ENCODE measurements around the gene ARMC7. TPM values are rescaled to one million over a fixed set of nuclear protein-coding genes. Genes with fewer than 3 reads are reported as not detected.

The ARMC7 gene
- total and polyA plus RNA-seq, 2 of the 13 experiments (the other 11 are each of a cell fraction or from before 2014, with no cell fraction given) = 3.9 to 4.2 TPM

DNA sequence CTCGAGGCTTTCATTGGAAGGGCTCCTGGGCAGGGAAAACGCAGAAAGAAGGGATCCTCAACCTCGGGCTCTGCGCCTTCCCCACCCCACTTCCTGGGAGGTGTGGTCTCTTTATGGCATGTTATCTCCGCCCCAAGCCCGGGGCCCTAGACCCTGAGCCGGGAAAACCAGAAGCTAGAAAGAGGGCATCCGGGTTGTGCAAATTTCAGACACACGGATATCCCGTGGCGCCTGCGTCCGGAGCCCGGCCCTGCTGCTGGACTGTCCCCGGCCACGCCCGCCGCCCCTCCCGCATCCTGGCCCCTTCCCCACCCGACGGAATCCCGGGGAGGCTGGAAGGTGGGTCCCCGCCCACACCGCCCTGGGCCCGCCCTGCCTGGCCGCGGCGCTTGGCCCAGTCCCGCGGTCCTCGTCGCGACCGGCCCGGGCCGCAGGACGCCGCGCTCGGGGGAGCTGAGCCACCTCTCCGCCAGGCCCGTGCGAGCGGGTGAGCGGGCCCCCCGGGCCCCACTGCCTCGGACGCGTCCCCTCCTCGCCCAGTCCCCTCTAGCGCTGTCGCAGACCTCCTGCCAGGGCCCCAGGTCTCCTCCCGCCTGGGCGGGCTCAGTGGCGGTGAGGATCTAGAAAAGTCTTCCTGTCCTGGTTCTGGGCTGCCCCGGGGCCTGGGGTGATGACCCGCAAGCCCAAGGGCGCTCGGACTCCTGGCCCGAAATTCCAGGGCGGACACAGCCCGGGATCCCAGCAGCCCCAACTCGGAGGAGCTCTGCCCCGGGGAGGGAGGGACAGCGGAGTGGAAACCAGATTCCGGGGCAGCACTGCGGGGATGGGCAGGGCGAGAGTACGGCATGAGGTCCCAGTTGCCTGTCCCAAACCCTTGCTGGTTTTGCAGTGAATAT lies 22.0 kb upstream of the ARMC7 start, which contains the start of gene SLC16A5 (continued):
- TF ChIP-seq MAZ (IDR thresholded peaks at IDR 0.05; ENCODE audit: borderline replicate concordance, low read depth, low read length) (peak; percentile 84; the same call in 1 of the 2 replicates), MAZ (CRISPR knock-in tag; IDR thresholded peaks at IDR 0.05; ENCODE audit: low read depth) (peak; percentile 88), ZNF713 (CRISPR knock-in tag; IDR thresholded peaks at IDR 0.05) (0 out of 2 replicates have a peak, but pooled peaks have one; percentile 2), HDAC1 (CRISPR knock-in tag; IDR thresholded peaks at IDR 0.05) (no peak), ISX (CRISPR knock-in tag; conservative IDR thresholded peaks at IDR 0.05) (no peak), RXRB (CRISPR knock-in tag; IDR thresholded peaks at IDR 0.05; ENCODE audit: borderline replicate concordance) (peak; percentile 77), ZNF549 (CRISPR knock-in tag; IDR thresholded peaks at IDR 0.05) (no peak), ZNF670 (CRISPR knock-in tag; IDR thresholded peaks at IDR 0.05; ENCODE audit: borderline replicate concordance) (peak; percentile 27; the same call in 1 of the 2 replicates), ZNF570 (CRISPR knock-in tag; IDR thresholded peaks at IDR 0.05; ENCODE audit: borderline replicate concordance) (no peak), SMAD1 (CRISPR knock-in tag; IDR thresholded peaks at IDR 0.05; ENCODE audit: borderline replicate concordance, low read depth) (no peak), ZFAT (CRISPR knock-in tag; conservative IDR thresholded peaks at IDR 0.05) (no peak), HMGA1 (CRISPR knock-in tag; conservative IDR thresholded peaks at IDR 0.05) (no peak), ZNF329 (CRISPR knock-in tag; IDR thresholded peaks at IDR 0.05; ENCODE audit: low read depth) (no peak)
- TF ChIP-seq, protein P1, sequence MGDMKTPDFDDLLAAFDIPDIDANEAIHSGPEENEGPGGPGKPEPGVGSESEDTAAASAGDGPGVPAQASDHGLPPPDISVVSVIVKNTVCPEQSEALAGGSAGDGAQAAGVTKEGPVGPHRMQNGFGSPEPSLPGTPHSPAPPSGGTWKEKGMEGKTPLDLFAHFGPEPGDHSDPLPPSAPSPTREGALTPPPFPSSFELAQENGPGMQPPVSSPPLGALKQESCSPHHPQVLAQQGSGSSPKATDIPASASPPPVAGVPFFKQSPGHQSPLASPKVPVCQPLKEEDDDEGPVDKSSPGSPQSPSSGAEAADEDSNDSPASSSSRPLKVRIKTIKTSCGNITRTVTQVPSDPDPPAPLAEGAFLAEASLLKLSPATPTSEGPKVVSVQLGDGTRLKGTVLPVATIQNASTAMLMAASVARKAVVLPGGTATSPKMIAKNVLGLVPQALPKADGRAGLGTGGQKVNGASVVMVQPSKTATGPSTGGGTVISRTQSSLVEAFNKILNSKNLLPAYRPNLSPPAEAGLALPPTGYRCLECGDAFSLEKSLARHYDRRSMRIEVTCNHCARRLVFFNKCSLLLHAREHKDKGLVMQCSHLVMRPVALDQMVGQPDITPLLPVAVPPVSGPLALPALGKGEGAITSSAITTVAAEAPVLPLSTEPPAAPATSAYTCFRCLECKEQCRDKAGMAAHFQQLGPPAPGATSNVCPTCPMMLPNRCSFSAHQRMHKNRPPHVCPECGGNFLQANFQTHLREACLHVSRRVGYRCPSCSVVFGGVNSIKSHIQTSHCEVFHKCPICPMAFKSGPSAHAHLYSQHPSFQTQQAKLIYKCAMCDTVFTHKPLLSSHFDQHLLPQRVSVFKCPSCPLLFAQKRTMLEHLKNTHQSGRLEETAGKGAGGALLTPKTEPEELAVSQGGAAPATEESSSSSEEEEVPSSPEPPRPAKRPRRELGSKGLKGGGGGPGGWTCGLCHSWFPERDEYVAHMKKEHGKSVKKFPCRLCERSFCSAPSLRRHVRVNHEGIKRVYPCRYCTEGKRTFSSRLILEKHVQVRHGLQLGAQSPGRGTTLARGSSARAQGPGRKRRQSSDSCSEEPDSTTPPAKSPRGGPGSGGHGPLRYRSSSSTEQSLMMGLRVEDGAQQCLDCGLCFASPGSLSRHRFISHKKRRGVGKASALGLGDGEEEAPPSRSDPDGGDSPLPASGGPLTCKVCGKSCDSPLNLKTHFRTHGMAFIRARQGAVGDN (CRISPR knock-in tag; IDR thresholded peaks at IDR 0.05) = peak; percentile 72
- TF ChIP-seq, protein P2, sequence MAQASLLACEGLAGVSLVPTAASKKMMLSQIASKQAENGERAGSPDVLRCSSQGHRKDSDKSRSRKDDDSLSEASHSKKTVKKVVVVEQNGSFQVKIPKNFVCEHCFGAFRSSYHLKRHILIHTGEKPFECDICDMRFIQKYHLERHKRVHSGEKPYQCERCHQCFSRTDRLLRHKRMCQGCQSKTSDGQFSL (CRISPR knock-in tag; IDR thresholded peaks at IDR 0.05) = 0 out of 2 replicates have a peak, but pooled peaks have one; percentile 36
- TF ChIP-seq, protein P3, sequence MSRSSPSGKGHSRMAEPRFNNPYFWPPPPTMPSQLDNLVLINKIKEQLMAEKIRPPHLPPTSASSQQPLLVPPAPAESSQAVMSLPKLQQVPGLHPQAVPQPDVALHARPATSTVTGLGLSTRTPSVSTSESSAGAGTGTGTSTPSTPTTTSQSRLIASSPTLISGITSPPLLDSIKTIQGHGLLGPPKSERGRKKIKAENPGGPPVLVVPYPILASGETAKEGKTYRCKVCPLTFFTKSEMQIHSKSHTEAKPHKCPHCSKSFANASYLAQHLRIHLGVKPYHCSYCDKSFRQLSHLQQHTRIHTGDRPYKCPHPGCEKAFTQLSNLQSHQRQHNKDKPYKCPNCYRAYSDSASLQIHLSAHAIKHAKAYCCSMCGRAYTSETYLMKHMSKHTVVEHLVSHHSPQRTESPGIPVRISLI (CRISPR knock-in tag; IDR thresholded peaks at IDR 0.05; ENCODE audit: borderline replicate concordance) = no peak; the same call in 1 of the 2 replicates
- TF ChIP-seq, protein P4, sequence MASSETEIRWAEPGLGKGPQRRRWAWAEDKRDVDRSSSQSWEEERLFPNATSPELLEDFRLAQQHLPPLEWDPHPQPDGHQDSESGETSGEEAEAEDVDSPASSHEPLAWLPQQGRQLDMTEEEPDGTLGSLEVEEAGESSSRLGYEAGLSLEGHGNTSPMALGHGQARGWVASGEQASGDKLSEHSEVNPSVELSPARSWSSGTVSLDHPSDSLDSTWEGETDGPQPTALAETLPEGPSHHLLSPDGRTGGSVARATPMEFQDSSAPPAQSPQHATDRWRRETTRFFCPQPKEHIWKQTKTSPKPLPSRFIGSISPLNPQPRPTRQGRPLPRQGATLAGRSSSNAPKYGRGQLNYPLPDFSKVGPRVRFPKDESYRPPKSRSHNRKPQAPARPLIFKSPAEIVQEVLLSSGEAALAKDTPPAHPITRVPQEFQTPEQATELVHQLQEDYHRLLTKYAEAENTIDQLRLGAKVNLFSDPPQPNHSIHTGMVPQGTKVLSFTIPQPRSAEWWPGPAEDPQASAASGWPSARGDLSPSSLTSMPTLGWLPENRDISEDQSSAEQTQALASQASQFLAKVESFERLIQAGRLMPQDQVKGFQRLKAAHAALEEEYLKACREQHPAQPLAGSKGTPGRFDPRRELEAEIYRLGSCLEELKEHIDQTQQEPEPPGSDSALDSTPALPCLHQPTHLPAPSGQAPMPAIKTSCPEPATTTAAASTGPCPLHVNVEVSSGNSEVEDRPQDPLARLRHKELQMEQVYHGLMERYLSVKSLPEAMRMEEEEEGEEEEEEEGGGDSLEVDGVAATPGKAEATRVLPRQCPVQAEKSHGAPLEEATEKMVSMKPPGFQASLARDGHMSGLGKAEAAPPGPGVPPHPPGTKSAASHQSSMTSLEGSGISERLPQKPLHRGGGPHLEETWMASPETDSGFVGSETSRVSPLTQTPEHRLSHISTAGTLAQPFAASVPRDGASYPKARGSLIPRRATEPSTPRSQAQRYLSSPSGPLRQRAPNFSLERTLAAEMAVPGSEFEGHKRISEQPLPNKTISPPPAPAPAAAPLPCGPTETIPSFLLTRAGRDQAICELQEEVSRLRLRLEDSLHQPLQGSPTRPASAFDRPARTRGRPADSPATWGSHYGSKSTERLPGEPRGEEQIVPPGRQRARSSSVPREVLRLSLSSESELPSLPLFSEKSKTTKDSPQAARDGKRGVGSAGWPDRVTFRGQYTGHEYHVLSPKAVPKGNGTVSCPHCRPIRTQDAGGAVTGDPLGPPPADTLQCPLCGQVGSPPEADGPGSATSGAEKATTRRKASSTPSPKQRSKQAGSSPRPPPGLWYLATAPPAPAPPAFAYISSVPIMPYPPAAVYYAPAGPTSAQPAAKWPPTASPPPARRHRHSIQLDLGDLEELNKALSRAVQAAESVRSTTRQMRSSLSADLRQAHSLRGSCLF (CRISPR knock-in tag; IDR thresholded peaks at IDR 0.05; ENCODE audit: borderline replicate concordance) = no peak
